Right ventricle myocardium inferior (tissue), 1 donor: ENCODE results near the gene BOLA3. TPM values are rescaled to one million over a fixed set of nuclear protein-coding genes. Genes with fewer than 3 reads are reported as not detected.
"Not testable (repeated sequence)": the region's sequence is repeated elsewhere in the genome, so short reads cannot be mapped to it uniquely, and the experiment has no call there.

Experiments used
- ATAC-seq: fragments of 200-7000 bp; cut with Tn5 transposase; one replicate; pipeline ENCODE4 v1.9.1; 2020; ENCODE audit warnings: mild to moderate bottlenecking, moderate library complexity
- DNase-seq: peaks from one replicate; pipeline ENCODE4 v3.0.0; 2021; ENCODE audit errors: missing footprints
- intact Hi-C: fragments of 100-400 bp; cut with DNase I; formaldehyde crosslinking; loops from one replicate; pipeline ENCODE4 v1.11.0; 2022
- long read RNA-seq: library from polyadenylated mRNA; unstranded; transcript quantifications from one replicate; pipeline ENCODE4 v2.0.0, GENCODE V29; 2021
- total RNA-seq: library from RNA; stranded (reverse); fragmentation: NEBNext Ultra II Directional; extraction: Animal tissue kit (Norgen Biotek cat#: 25700); gene quantifications from one replicate; pipeline ENCODE4 v1.2.1, GENCODE V29; 2021
- donor health status: DM: no; HTN: yes; CAD: no; lungs with severe emphysema.

BOLA3 gene
- 88.4 TPM for total RNA-seq
- long read RNA-seq, transcript BOLA3-205 (2 exons, 2,982 nt), result minor isoform, 7 of 50 reads
- long read RNA-seq, transcript BOLA3-202 (4 exons, 639 nt), result major isoform, 26 of 50 reads
- long read RNA-seq, transcript BOLA3-204 (3 exons, 667 nt), result minor isoform, 6 of 50 reads
- long read RNA-seq, transcript BOLA3-201 (3 exons, 444 nt), result minor isoform, 10 of 50 reads
- long read RNA-seq, partial matches to known transcripts, result 1 of 50 reads
- long read RNA-seq, other reads (novel, unspliced or antisense), result 0 of 50 reads

- peak; percentile 93 for DNase-seq
- intact Hi-C loops, result loop anchor here (5.0 to 10.0 kb wide), 3 partner anchors 161 to 323 kb away; partner anchors contain the start of genes DGUOK and STAMBP
- ATAC-seq, result peak; percentile 95
Measured at GRCh38 chr2:74147727-74148456, at the start of gene BOLA3. Gene BOLA3 (minus strand): TSS chr2:74147912. CDS start chr2:74147874, 38 bp downstream.

GRCh38 chr2:74197049-74197448 is 49.3 kb upstream of the BOLA3 start:
- intact Hi-C loops, result no loop called here
- DNase-seq, result no peak
- no peak for ATAC-seq

GRCh38 chr2:74194799-74195198 is 47.1 kb upstream of the BOLA3 start:
- ATAC-seq (no peak), DNase-seq (no peak)
- intact Hi-C loops, result no loop called here

GRCh38 chr2:74191596-74192380 is 44.1 kb upstream of the BOLA3 start:
- intact Hi-C loops, result no loop called here
- no peak for ATAC-seq
- no peak for DNase-seq

GRCh38 chr2:74188696-74189095 is 41.0 kb upstream of the BOLA3 start:
- intact Hi-C loops, result no loop called here
- ATAC-seq, result no peak
- no peak for DNase-seq

- DNase-seq (no peak), ATAC-seq (peak; percentile 45)
- intact Hi-C loops, result no loop called here
Measured at GRCh38 chr2:74188018-74188601, 40.4 kb upstream of the BOLA3 start.

GRCh38 chr2:74186706-74187105 is 39.0 kb upstream of the BOLA3 start:
- not testable (repeated sequence) for ATAC-seq

GRCh38 chr2:74186038-74186437 is 38.3 kb upstream of the BOLA3 start:
- peak; percentile 56 for ATAC-seq
- peak; percentile 73 for DNase-seq
- intact Hi-C loops, result no loop called here

More at GRCh38 chr2:74186706-74187105, 39.0 kb upstream of the BOLA3 start:
- intact Hi-C loops, DNase-seq: not testable (repeated sequence)

GRCh38 chr2:74183878-74184277 is 36.2 kb upstream of the BOLA3 start:
- ATAC-seq, result no peak
- no peak for DNase-seq
- intact Hi-C loops, result no loop called here

GRCh38 chr2:74181739-74182138 is 34.0 kb upstream of the BOLA3 start:
- ATAC-seq (peak; percentile 11), DNase-seq (no peak)
- intact Hi-C loops, result no loop called here

GRCh38 chr2:74179063-74179865 is 31.6 kb upstream of the BOLA3 start:
- intact Hi-C loops, result no loop called here
- DNase-seq (no peak), ATAC-seq (peak; percentile 1)

GRCh38 chr2:74178211-74179062 is 30.7 kb upstream of the BOLA3 start, which contains the start of gene MOB1A:
Gene MOB1A (minus strand): TSS chr2:74178879. CDS start chr2:74178674, 205 bp downstream.
- DNase-seq (peak; percentile 98), ATAC-seq (peak; percentile 99)
- intact Hi-C loops, result loop anchor here (1.0 kb wide), 1 partner anchor 20 kb away; the partner anchor contains the start of gene MTHFD2

- DNase-seq (no peak), ATAC-seq (no peak)
- intact Hi-C loops, result loop anchor here (1.0 kb wide), 1 partner anchor 21 kb away; the partner anchor contains the start of gene MTHFD2
Measured at GRCh38 chr2:74177696-74178095, 30.0 kb upstream of the BOLA3 start.

- intact Hi-C loops, result no loop called here
- DNase-seq (no peak), ATAC-seq (no peak)
Measured at GRCh38 chr2:74174909-74175308, 27.2 kb upstream of the BOLA3 start.

- intact Hi-C loops, result no loop called here
- ATAC-seq (no peak), DNase-seq (no peak)
Measured at GRCh38 chr2:74168739-74169138, 21.0 kb upstream of the BOLA3 start.

GRCh38 chr2:74164761-74165160 is 17.0 kb upstream of the BOLA3 start:
- intact Hi-C loops, result no loop called here
- ATAC-seq (no peak), DNase-seq (no peak)

- no peak for DNase-seq
- intact Hi-C loops, result no loop called here
- ATAC-seq, result no peak
Measured at GRCh38 chr2:74162951-74163350, 15.2 kb upstream of the BOLA3 start.
